CD4-positive, alpha-beta T cell treated with Interleukin-4 for 1 hour (primary cell): ENCODE results near the gene POLDIP3.
"Not testable (repeated sequence)": the region's sequence is repeated elsewhere in the genome, so short reads cannot be mapped to it uniquely, and the experiment has no call there.

ENCODE experiments used
- DNase-seq, 2 donors: peaks; one replicate each; pipeline ENCODE4 v3.0.0-alpha.2; 2020 to 2022

POLDIP3 gene

DNA sequence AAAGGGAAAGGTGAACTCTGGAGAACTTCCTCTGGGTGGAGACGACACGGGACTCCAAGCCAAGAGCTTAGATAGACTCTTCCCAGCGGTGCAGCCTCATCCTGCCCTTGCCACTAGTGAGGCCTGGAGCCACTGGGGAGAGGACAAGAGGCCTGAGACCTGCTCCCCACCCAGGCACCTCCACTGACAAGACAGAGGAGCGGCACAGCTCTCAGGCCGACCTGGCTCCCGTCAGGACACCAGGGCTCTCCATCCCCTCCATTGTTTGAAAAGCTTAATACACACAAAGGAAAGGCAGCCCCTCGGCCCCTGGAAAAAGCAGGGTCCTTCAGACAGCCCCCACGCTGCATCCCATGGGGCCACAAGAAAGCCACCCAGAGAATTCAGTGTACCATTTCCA lies 29.6 kb downstream of the POLDIP3 start:
- no peak for DNase-seq

- no peak for DNase-seq
These were observed 30.2 kb downstream of the POLDIP3 start for GRCh38 chr22:42584364-42584940.

DNA sequence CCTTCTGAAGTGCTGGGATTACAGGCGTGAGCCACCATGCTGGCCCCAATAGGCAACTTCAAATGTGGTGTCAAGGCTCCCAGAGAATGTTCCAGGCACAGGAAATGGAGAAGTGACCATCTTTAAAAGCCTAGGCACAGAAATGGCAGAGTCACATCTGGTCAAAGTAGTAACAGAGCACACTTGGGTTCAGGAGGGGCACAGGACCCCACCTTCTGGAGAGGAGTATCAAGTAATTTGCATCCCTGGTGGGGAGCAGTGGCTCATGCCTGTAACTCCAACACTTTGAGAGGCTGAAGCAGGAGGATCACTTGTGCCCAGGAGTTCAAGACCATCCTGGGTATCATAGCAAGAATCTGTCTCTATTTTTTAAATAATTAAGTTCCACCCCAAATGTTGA lies 31.7 kb downstream of the POLDIP3 start:
- DNase-seq, result no peak

- peak; percentile 71 to 78 for DNase-seq
These were observed 32.6 kb downstream of the POLDIP3 start for GRCh38 chr22:42581762-42582716.

GRCh38 chr22:42581194-42581761 lies 33.4 kb downstream of the POLDIP3 start:
- not testable (repeated sequence) for DNase-seq

- DNase-seq, result not testable (repeated sequence)
These were observed 34.6 kb downstream of the POLDIP3 start for GRCh38 chr22:42580040-42580439.

DNA sequence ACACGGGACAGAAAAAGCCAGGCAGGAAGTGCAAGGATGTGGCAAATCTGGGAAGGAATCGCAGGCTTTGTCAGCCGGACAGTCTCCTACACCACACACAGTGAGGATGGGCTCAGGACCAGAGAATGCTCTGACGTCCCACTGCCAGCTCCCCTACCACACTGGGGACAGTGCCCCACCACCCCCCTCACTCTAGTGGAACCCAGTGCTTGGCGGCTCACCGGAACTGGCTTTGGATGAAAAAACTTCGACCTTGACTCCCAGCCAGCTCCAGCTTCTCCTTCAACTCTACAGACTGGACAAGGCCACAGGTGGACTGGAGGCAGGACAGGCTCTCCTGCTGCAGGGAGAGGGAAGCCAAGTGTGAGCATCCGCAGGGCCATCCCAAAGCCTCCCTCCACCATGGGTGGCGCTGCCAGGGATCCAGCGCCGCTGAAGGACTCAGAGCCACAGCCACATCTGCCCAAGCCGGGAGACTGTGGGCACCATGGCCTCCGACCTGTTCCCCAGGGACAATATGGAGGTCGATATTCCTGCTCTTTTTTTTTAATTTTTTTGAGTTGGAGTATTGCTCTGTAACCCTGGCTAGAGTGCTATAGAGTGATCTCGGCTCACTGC lies 37.0 kb downstream of the POLDIP3 start:
- DNase-seq, result no peak

GRCh38 chr22:42577141-42577540 lies 37.5 kb downstream of the POLDIP3 start:
- not testable (repeated sequence) for DNase-seq

GRCh38 chr22:42575996-42576574 lies 38.6 kb downstream of the POLDIP3 start:
- DNase-seq, result not testable (repeated sequence)

- not testable (repeated sequence) for DNase-seq
These were observed 40.2 kb downstream of the POLDIP3 start for GRCh38 chr22:42574468-42574867.

- not testable (repeated sequence) for DNase-seq
These were observed 40.6 kb downstream of the POLDIP3 start for GRCh38 chr22:42574046-42574445.

DNA sequence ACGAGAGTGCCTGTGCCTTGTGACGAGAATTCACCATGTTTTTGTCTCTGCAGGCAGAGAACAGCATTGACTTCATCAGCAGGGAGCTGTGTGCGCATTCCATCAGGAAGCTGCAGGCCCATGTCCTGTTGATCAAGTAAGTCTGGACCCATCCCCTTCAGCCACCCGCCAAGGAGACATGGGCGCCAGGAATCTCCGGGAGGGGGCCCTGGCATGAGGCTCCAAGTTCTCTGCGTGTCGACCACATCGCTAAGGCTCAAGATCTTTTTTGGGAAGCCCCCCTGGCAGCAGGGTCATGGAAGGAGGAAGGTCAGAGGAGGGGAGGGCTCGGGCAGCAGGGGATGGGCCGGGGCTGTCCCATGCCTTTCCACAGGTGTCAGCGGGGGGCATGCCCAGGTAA lies 43.6 kb downstream of the POLDIP3 start:
- not testable (repeated sequence) for DNase-seq

GRCh38 chr22:42570580-42570979 lies 44.1 kb downstream of the POLDIP3 start:
- DNase-seq, result not testable (repeated sequence)

GRCh38 chr22:42567950-42568349 lies 46.7 kb downstream of the POLDIP3 start:
- DNase-seq, result not testable (repeated sequence)

GRCh38 chr22:42565956-42566355 lies 48.7 kb downstream of the POLDIP3 start:
- DNase-seq, result no peak

- DNase-seq, result no peak
These were observed 50.0 kb downstream of the POLDIP3 start for GRCh38 chr22:42564699-42565098.

- not testable (repeated sequence) for DNase-seq
These were observed 50.7 kb downstream of the POLDIP3 start for GRCh38 chr22:42563943-42564342.

- DNase-seq, result no peak
These were observed 52.0 kb downstream of the POLDIP3 start for GRCh38 chr22:42562684-42563083.

DNA sequence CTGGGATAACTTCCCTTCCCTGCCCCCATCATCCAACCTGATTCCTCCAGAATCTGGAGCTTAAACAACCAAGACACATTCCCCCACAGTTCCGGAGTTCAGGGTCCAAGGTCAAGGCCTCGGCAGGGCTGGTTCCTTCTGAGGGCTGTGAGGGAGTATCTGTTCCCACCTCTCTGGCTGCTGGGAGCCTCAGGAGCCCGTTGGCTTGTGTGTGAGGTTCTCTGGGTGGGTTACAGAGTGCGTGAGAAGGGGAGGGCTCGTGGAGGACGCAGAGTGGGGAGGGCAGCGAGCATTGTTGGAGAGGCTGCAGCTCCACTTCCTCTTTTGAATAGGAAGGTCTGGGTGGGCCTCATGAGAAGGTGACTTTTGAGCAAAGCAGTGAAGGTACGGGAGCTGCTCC lies 52.4 kb downstream of the POLDIP3 start:
- DNase-seq, result peak in 1 of 2 donors; percentile 23

DNA sequence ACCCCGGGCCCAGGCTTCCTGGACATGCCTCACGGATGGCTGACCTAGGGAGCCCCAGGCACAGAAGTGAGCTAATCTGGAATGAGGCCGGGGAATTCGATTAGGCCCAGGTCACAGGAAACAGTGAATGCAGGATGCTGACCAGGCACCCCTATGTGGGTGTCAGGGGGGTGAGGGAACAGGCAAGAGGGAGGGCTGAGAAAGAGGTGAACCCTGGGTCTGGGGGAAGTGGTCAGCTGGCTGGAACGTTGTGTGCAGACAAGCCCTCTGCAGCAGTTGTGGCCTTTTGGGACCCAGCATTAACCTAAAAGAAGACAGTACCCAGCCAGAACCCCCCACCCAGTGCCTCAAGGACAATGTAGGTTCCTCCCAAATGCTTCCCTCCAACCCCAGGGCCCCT lies 52.8 kb downstream of the POLDIP3 start:
- no peak for DNase-seq

GRCh38 chr22:42560781-42561180 lies 53.9 kb downstream of the POLDIP3 start:
- peak in 1 of 2 donors; percentile 10 for DNase-seq

- DNase-seq, result no peak
These were observed 54.3 kb downstream of the POLDIP3 start for GRCh38 chr22:42560381-42560780.
